H1 (cell line): Measurements from ENCODE around the gene RERE. TPM values are rescaled to one million over a fixed set of nuclear protein-coding genes. Genes with fewer than 3 reads are reported as not detected.

Experiments
- CHD1 ChIP-seq: IDR thresholded peaks from 2 replicates; pipeline ENCODE4 v1.6.1; 2012; ENCODE audit warnings: low read depth, low read length, improper control_type of control experiment
- CREB1 ChIP-seq: IDR thresholded peaks from 2 replicates; pipeline ENCODE4 v1.6.1; 2012; ENCODE audit warnings: inconsistent platforms
- EZH2 ChIP-seq: fragments of 200-600 bp; sonication (generic); IDR thresholded peaks from 2 replicates; pipeline ENCODE4 v1.7.1; 2012; ENCODE audit warnings: low read depth, mild to moderate bottlenecking, moderate library complexity, low read length, inconsistent platforms; ENCODE audit not compliant: severe bottlenecking
- NANOG ChIP-seq: IDR thresholded peaks from 2 replicates; pipeline ENCODE4 v1.6.1; 2011; ENCODE audit warnings: low read length, low read depth, mild to moderate bottlenecking, inconsistent platforms; ENCODE audit not compliant: insufficient read depth, poor library complexity, severe bottlenecking
- PHF8 ChIP-seq: fragments of 200-600 bp; sonication (generic); conservative IDR thresholded peaks from 2 replicates; pipeline ENCODE4 v1.7.1; 2012; ENCODE audit warnings: low read depth, mild to moderate bottlenecking, inconsistent platforms, low read length, moderate library complexity
- RFX5 ChIP-seq: IDR thresholded peaks from 2 replicates; pipeline ENCODE4 v1.6.1; 2011; ENCODE audit warnings: low read depth, low read length, improper control_type of control experiment, borderline replicate concordance
- SIN3A ChIP-seq, 2 experiments: IDR thresholded peaks in 1 of 2; conservative IDR thresholded peaks in 1 of 2; 2 replicates each; pipeline ENCODE4 v1.6.1; 2011 to 2012; ENCODE audit warnings: low read length in 2 of 2, improper control_type of control experiment in 1 of 2, low read depth in 1 of 2, mild to moderate bottlenecking in 1 of 2
- SP4 ChIP-seq: IDR thresholded peaks from 2 replicates; pipeline ENCODE4 v1.6.1; 2012; ENCODE audit warnings: low read length, inconsistent platforms
- polyA plus RNA-seq, 7 experiments: library from polyadenylated mRNA; depleted of rRNA in 3 of 7; stranded (reverse) in 5 of 7; unstranded in 2 of 7; fragments of >200 nt in 5 of 7; fragments of 200-250 nt in 2 of 7; gene quantifications; 1 replicate in 5 of 7; 2 replicates in 1 of 7; 4 replicates in 1 of 7; pipeline versions ENCODE4 v1.2.1 to v1.2.3, GENCODE V29; 2011 to 2013; ENCODE audit warnings: missing spikeins in 2 of 7, mixed read lengths in 2 of 7
- total RNA-seq: library from RNA; stranded (reverse); fragmentation: NEBNext Ultra II Directional; extraction: Animal tissue kit (Norgen Biotek cat#: 25700); gene quantifications from 2 replicates; pipeline ENCODE4 v1.2.1, GENCODE V29; 2021
- TF ChIP-seq, protein P1 (sequence below): fragments of 300-600 bp; sonication (generic); IDR thresholded peaks from 2 replicates; pipeline ENCODE4 v1.7.1; 2012; ENCODE audit warnings: low read length, moderate library complexity, mild to moderate bottlenecking, inconsistent platforms; ENCODE audit not compliant: insufficient replicate concordance
- TF ChIP-seq, protein P2 (sequence below): IDR thresholded peaks from 2 replicates; pipeline ENCODE4 v1.6.1; 2012; ENCODE audit warnings: inconsistent platforms

RERE gene
- total and polyA plus RNA-seq, 2 of the 8 experiments (the other 6 are each of a cell fraction or from before 2014, with no cell fraction given), result 15.3 to 142 TPM

DNA sequence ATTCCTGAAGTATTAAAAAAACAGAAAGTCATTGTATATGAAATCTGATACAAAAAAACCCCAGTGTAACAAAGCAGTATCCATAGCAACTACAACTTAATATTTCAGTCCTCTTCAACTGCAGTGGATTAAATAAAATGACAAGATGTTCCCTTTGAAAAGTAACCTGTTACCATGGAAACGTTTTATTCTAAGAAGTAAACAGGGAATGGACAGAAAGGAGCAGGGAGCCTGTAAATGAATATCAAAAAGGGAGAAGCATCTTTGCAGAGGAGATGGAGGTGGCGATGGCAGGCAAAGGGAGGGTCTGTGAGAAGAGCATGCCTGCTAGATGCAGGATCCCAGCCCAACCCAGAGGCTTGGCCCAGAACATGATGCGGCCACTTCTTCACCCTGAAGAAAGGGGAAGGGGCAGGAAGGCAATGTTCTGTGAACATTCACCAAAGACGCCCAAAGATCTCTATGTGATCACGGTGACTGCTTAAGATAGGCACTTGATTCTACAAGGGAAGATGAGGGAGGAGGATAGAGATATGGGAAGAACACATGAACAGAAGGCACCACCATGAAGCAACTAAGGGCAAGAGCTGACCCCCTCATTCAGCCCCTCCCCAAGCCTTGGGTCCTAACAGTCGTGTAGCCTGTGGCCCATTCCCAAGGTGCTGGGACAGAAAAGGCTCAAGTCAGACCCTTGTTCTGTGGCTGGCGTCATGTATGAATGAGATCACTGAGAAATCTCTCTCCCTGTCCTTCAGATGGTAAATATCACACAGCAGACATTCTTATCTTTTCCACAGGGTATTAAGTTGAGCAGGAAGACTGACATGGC lies 299.6 kb downstream of the RERE start (continued):
- TF ChIP-seq, protein P1, sequence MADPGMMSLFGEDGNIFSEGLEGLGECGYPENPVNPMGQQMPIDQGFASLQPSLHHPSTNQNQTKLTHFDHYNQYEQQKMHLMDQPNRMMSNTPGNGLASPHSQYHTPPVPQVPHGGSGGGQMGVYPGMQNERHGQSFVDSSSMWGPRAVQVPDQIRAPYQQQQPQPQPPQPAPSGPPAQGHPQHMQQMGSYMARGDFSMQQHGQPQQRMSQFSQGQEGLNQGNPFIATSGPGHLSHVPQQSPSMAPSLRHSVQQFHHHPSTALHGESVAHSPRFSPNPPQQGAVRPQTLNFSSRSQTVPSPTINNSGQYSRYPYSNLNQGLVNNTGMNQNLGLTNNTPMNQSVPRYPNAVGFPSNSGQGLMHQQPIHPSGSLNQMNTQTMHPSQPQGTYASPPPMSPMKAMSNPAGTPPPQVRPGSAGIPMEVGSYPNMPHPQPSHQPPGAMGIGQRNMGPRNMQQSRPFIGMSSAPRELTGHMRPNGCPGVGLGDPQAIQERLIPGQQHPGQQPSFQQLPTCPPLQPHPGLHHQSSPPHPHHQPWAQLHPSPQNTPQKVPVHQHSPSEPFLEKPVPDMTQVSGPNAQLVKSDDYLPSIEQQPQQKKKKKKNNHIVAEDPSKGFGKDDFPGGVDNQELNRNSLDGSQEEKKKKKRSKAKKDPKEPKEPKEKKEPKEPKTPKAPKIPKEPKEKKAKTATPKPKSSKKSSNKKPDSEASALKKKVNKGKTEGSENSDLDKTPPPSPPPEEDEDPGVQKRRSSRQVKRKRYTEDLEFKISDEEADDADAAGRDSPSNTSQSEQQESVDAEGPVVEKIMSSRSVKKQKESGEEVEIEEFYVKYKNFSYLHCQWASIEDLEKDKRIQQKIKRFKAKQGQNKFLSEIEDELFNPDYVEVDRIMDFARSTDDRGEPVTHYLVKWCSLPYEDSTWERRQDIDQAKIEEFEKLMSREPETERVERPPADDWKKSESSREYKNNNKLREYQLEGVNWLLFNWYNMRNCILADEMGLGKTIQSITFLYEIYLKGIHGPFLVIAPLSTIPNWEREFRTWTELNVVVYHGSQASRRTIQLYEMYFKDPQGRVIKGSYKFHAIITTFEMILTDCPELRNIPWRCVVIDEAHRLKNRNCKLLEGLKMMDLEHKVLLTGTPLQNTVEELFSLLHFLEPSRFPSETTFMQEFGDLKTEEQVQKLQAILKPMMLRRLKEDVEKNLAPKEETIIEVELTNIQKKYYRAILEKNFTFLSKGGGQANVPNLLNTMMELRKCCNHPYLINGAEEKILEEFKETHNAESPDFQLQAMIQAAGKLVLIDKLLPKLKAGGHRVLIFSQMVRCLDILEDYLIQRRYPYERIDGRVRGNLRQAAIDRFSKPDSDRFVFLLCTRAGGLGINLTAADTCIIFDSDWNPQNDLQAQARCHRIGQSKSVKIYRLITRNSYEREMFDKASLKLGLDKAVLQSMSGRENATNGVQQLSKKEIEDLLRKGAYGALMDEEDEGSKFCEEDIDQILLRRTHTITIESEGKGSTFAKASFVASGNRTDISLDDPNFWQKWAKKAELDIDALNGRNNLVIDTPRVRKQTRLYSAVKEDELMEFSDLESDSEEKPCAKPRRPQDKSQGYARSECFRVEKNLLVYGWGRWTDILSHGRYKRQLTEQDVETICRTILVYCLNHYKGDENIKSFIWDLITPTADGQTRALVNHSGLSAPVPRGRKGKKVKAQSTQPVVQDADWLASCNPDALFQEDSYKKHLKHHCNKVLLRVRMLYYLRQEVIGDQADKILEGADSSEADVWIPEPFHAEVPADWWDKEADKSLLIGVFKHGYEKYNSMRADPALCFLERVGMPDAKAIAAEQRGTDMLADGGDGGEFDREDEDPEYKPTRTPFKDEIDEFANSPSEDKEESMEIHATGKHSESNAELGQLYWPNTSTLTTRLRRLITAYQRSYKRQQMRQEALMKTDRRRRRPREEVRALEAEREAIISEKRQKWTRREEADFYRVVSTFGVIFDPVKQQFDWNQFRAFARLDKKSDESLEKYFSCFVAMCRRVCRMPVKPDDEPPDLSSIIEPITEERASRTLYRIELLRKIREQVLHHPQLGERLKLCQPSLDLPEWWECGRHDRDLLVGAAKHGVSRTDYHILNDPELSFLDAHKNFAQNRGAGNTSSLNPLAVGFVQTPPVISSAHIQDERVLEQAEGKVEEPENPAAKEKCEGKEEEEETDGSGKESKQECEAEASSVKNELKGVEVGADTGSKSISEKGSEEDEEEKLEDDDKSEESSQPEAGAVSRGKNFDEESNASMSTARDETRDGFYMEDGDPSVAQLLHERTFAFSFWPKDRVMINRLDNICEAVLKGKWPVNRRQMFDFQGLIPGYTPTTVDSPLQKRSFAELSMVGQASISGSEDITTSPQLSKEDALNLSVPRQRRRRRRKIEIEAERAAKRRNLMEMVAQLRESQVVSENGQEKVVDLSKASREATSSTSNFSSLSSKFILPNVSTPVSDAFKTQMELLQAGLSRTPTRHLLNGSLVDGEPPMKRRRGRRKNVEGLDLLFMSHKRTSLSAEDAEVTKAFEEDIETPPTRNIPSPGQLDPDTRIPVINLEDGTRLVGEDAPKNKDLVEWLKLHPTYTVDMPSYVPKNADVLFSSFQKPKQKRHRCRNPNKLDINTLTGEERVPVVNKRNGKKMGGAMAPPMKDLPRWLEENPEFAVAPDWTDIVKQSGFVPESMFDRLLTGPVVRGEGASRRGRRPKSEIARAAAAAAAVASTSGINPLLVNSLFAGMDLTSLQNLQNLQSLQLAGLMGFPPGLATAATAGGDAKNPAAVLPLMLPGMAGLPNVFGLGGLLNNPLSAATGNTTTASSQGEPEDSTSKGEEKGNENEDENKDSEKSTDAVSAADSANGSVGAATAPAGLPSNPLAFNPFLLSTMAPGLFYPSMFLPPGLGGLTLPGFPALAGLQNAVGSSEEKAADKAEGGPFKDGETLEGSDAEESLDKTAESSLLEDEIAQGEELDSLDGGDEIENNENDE, result no peak
- no peak for TF ChIP-seq SIN3A (conservative IDR thresholded peaks at IDR 0.05 in 1 of 2, IDR thresholded peaks at IDR 0.05 in 1 of 2; ENCODE audit: low read depth in 1 of 2, low read length in 2 of 2)
- no peak for TF ChIP-seq PHF8
- TF ChIP-seq CHD1, result no peak
- TF ChIP-seq, protein P2, sequence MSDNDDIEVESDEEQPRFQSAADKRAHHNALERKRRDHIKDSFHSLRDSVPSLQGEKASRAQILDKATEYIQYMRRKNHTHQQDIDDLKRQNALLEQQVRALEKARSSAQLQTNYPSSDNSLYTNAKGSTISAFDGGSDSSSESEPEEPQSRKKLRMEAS, result no peak
- TF ChIP-seq NANOG, result no peak
- TF ChIP-seq SP4, result no peak
- no peak for TF ChIP-seq EZH2
- TF ChIP-seq RFX5, result no peak
- no peak for TF ChIP-seq CREB1
